DND-41 (cell line): ENCODE measurements around the gene RGS9BP.
A peak's percentile ranks its signal among the peaks of the same experiment; 100 is the strongest.
"Not testable (repeated sequence)": the region's sequence is repeated elsewhere in the genome, so short reads cannot be mapped to it uniquely, and the experiment has no call there.

ENCODE experiments used
- ATAC-seq: fragments of 200-7000 bp; cut with Tn5 transposase; 3 replicates; pipeline ENCODE4 v1.9.1; 2021; ENCODE audit warnings: low read depth; ENCODE audit not compliant: insufficient read depth
- DNase-seq: peaks from one replicate; pipeline ENCODE4 v3.0.0-alpha.2; 2020
- H2AFZ ChIP-seq: 2 replicates; pipeline ENCODE4 v1.6.0; 2012; ENCODE audit warnings: low read depth, low read length
- H3K27ac ChIP-seq: 2 replicates; pipeline ENCODE4 v1.5.1; 2012; ENCODE audit warnings: low read length, inconsistent platforms
- H3K27me3 ChIP-seq: fragments of 200-600 bp; sonication (generic); 2 replicates; pipeline ENCODE4 v1.6.0; 2012; ENCODE audit warnings: low read length, mild to moderate bottlenecking, inconsistent platforms; ENCODE audit not compliant: insufficient read depth, poor library complexity
- H3K36me3 ChIP-seq: 2 replicates; pipeline ENCODE4 v1.5.1; 2012; ENCODE audit warnings: low read length, inconsistent platforms; ENCODE audit not compliant: insufficient read depth
- H3K4me1 ChIP-seq: 2 replicates; pipeline ENCODE4 v1.5.1; 2012; ENCODE audit warnings: mild to moderate bottlenecking, low read length; ENCODE audit not compliant: insufficient read depth
- H3K4me2 ChIP-seq: 2 replicates; pipeline ENCODE4 v1.6.0; 2012; ENCODE audit warnings: mild to moderate bottlenecking, moderate library complexity, low read length, inconsistent platforms; ENCODE audit not compliant: insufficient read depth
- H3K4me3 ChIP-seq, 2 experiments: fragments of 200-600 bp in 1 of 2; shearing (Covaris generic) in 1 of 2; 2 replicates each; pipeline ENCODE4 v1.5.1; 2012 to 2016; ENCODE audit warnings: inconsistent platforms in 2 of 2, low read length in 2 of 2, mild to moderate bottlenecking in 2 of 2, low read depth in 1 of 2, moderate library complexity in 1 of 2
- H3K79me2 ChIP-seq: 2 replicates; pipeline ENCODE4 v1.6.0; 2012; ENCODE audit warnings: low read length, inconsistent platforms; ENCODE audit not compliant: insufficient read depth
- H3K9ac ChIP-seq: 2 replicates; pipeline ENCODE4 v1.6.0; 2012; ENCODE audit warnings: low read depth, mild to moderate bottlenecking, inconsistent platforms, low read length, moderate library complexity
- H3K9me3 ChIP-seq: 2 replicates; pipeline ENCODE4 v1.5.1; 2012; ENCODE audit warnings: low read length, moderate library complexity, mild to moderate bottlenecking, inconsistent platforms; ENCODE audit not compliant: insufficient read depth, severe bottlenecking
- H4K20me1 ChIP-seq: 2 replicates; pipeline ENCODE4 v1.6.0; 2012; ENCODE audit warnings: low read length; ENCODE audit not compliant: insufficient read depth
- CTCF ChIP-seq: IDR thresholded peaks from 2 replicates; pipeline ENCODE4 v1.5.1; 2012; ENCODE audit warnings: borderline replicate concordance, low read length, moderate library complexity, mild to moderate bottlenecking; ENCODE audit not compliant: poor library complexity, severe bottlenecking; ENCODE audit errors: extremely low read depth

Gene RGS9BP

GRCh38 chr19:32694851-32695250 is 19.2 kb downstream of the RGS9BP start:
- Histone ChIP-seq H3K4me3 (peak overlapping the region in 1 of 2 experiments; percentile 37; a peak in 1 of 4 replicates), H3K4me1 (peaks cover 45% of the 10 kb centered on the region), H3K36me3 (peaks cover 54% of the 10 kb centered on the region), H3K79me2 (peaks cover 80% of the 10 kb centered on the region), H4K20me1 (peaks cover 18% of the 10 kb centered on the region), H3K4me2 (peak overlapping the region; percentile 75; the same call in 1 of the 2 replicates)
- not testable (repeated sequence) for ATAC-seq, H3K27me3 ChIP-seq, DNase-seq, H2AFZ ChIP-seq, H3K27ac ChIP-seq, H3K9me3 ChIP-seq, H3K9ac ChIP-seq

- H3K4me2 ChIP-seq, result not testable (repeated sequence)
Observed at GRCh38 chr19:32695506-32695905, 19.9 kb downstream of the RGS9BP start.

GRCh38 chr19:32696771-32697170 is 21.1 kb downstream of the RGS9BP start:
- H3K27me3 ChIP-seq, ATAC-seq, H3K9ac ChIP-seq, H3K4me3 ChIP-seq, H3K27ac ChIP-seq, H3K9me3 ChIP-seq, H3K4me2 ChIP-seq, H2AFZ ChIP-seq, DNase-seq: not testable (repeated sequence)
- Histone ChIP-seq H3K79me2 (peaks cover 91% of the 10 kb centered on the region), H4K20me1 (peaks cover 18% of the 10 kb centered on the region), H3K36me3 (peaks cover 70% of the 10 kb centered on the region), H3K4me1 (peaks cover 33% of the 10 kb centered on the region)

More at GRCh38 chr19:32695506-32695905, 19.9 kb downstream of the RGS9BP start:
- not testable (repeated sequence) for DNase-seq, H3K27me3 ChIP-seq, H3K9ac ChIP-seq, H3K9me3 ChIP-seq, H3K27ac ChIP-seq, H2AFZ ChIP-seq, ATAC-seq
- Histone ChIP-seq H4K20me1 (peaks cover 18% of the 10 kb centered on the region), H3K4me1 (peaks cover 45% of the 10 kb centered on the region), H3K79me2 (peaks cover 86% of the 10 kb centered on the region), H3K4me3 (peak overlapping the region in 1 of 2 experiments; percentile 20; a peak in 1 of 4 replicates), H3K36me3 (peaks cover 60% of the 10 kb centered on the region)

- H4K20me1 ChIP-seq, result peaks cover 15% of the 10 kb centered on the region; the same call in 1 of the 2 replicates
Observed at GRCh38 chr19:32700129-32700528, 24.5 kb downstream of the RGS9BP start.

GRCh38 chr19:32702010-32702409 is 26.4 kb downstream of the RGS9BP start:
- no peak for TF ChIP-seq CTCF
- Histone ChIP-seq H3K9me3 (peaks cover 26% of the 10 kb centered on the region), H3K4me2 (no peak overlapping the region), H4K20me1 (peaks cover 7% of the 10 kb centered on the region; the same call in 1 of the 2 replicates), H3K79me2 (peaks cover 86% of the 10 kb centered on the region), H3K9ac (no peak overlapping the region), H2AFZ (no peak overlapping the region), H3K27ac (no peak overlapping the region), H3K4me3 (no peak overlapping the region), H3K36me3 (peaks cover 89% of the 10 kb centered on the region), H3K27me3 (no peaks in the 10 kb centered on the region), H3K4me1 (no peaks in the 10 kb centered on the region; the same call in 1 of the 2 replicates)
- DNase-seq, result no peak
- no peak for ATAC-seq

More at GRCh38 chr19:32700129-32700528, 24.5 kb downstream of the RGS9BP start:
- H3K4me3 ChIP-seq, H3K9ac ChIP-seq, H3K27me3 ChIP-seq, H2AFZ ChIP-seq, H3K4me1 ChIP-seq, ATAC-seq, H3K27ac ChIP-seq, H3K4me2 ChIP-seq, DNase-seq: not testable (repeated sequence)
- H3K36me3 ChIP-seq, result peaks cover 91% of the 10 kb centered on the region
- peaks cover 86% of the 10 kb centered on the region for H3K79me2 ChIP-seq
- peaks cover 26% of the 10 kb centered on the region for H3K9me3 ChIP-seq

- H3K9me3 ChIP-seq, result peaks cover 26% of the 10 kb centered on the region
- peaks cover 71% of the 10 kb centered on the region for H3K79me2 ChIP-seq
- not testable (repeated sequence) for ATAC-seq, H3K4me1 ChIP-seq, DNase-seq, H2AFZ ChIP-seq, H3K4me3 ChIP-seq, H3K9ac ChIP-seq, H3K27me3 ChIP-seq, H4K20me1 ChIP-seq, H3K27ac ChIP-seq, H3K4me2 ChIP-seq
- peaks cover 82% of the 10 kb centered on the region for H3K36me3 ChIP-seq
Observed at GRCh38 chr19:32704006-32704405, 28.4 kb downstream of the RGS9BP start.
